Left lung (tissue), 10 donors: ENCODE results near the gene RAB27A. TPM values are rescaled to one million over a fixed set of nuclear protein-coding genes. Genes with fewer than 3 reads are reported as not detected.

Experiments
- ATAC-seq: fragments of 200-7000 bp; cut with Tn5 transposase; one replicate; pipeline ENCODE4 v1.9.1; 2020; ENCODE audit warnings: moderate library complexity
- DNase-seq, 4 donors: peaks; one replicate each; pipeline ENCODE4 v3.0.0-alpha.2; 2013 to 2020
- H3K27ac ChIP-seq, 2 donors: fragments of 200-600 bp; sonication (generic) in 1 of 2; one replicate each; pipeline versions ENCODE4 v1.5.0 to v1.8.0; 2020 to 2021
- H3K27me3 ChIP-seq, 2 donors: fragments of 200-600 bp; sonication (generic) in 1 of 2; one replicate each; pipeline versions ENCODE4 v1.5.0 to v1.8.0; 2020 to 2021
- H3K36me3 ChIP-seq, 2 donors: fragments of 200-600 bp; sonication (generic) in 1 of 2; one replicate each; pipeline versions ENCODE4 v1.5.0 to v1.8.0; 2020 to 2021
- H3K4me1 ChIP-seq, 2 donors: fragments of 200-600 bp; one replicate each; pipeline ENCODE4 v1.8.0; 2021
- H3K4me3 ChIP-seq, 2 donors: fragments of 200-600 bp; sonication (generic) in 1 of 2; one replicate each; pipeline versions ENCODE4 v1.5.0 to v1.8.0; 2020 to 2021; ENCODE audit warnings: mild to moderate bottlenecking in 1 of 2
- H3K9me3 ChIP-seq, 2 donors: fragments of 200-600 bp; sonication (generic) in 1 of 2; one replicate each; pipeline versions ENCODE4 v1.5.0 to v1.8.0; 2020 to 2021
- CTCF ChIP-seq, 2 donors: fragments of 200-600 bp; sonication (generic) in 1 of 2; IDR thresholded peaks; one replicate each; pipeline versions ENCODE4 v1.5.0 to v1.8.0; 2021; ENCODE audit warnings: antibody characterized with exemption in 2 of 2
- intact Hi-C, 2 donors: fragments of 100-400 bp; cut with DNase I; formaldehyde crosslinking; loops; one replicate each; pipeline versions ENCODE4 v1.11.2 to v1.14.2; 2022
- polyA plus RNA-seq, 6 donors: library from polyadenylated mRNA; unstranded; fragments of 120-200 nt; gene quantifications; one replicate each; pipeline ENCODE4 v1.2.1, GENCODE V29; 2013; ENCODE audit not compliant: insufficient read length in 6 of 6
- total RNA-seq, 2 donors: library from RNA; stranded (reverse); fragmentation: NEBNext Ultra II Directional; extraction: Animal tissue kit (Norgen Biotek cat#: 25700); gene quantifications; one replicate each; pipeline ENCODE4 v1.2.1, GENCODE V29; 2021
- donor health status: DM: no; HTN: yes; CAD: no.
- donor health status: DM: no; HTN: no; CAD: no.

Gene RAB27A
- total and polyA plus RNA-seq, 8 donors = 29.6 to 85.7 (median 40.9) TPM

DNA sequence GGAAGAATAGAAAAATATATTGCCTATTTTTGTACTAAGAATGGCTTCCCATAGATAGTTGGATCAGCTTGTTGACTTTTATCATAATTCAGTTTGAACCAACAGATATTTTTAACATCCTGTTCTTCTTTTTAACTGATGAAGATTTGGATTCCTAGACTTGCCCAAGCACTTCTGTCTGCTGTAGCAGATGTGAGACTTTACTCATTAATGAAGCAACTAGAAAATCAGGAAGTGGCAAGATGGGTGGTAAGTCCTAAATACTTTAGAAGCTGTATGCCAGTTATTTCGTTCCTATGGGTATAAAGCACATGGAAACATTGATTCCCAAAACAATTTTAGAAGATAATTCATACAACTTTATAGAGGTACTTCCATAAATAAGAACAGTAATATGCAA is 37.8 kb upstream of the RAB27A start:
- DNase-seq (no peak), ATAC-seq (no peak)
- H3K4me1 ChIP-seq = peaks cover 0 to 20% of the 10 kb centered on the region in 2 donors
- TF ChIP-seq CTCF (IDR thresholded peaks at IDR 0.05) = no peak
- no peaks in the 10 kb centered on the region for H3K9me3 ChIP-seq
- no peaks in the 10 kb centered on the region for H3K27me3 ChIP-seq
- H3K4me3 ChIP-seq = no peak overlapping the region
- intact Hi-C loops = no loop called here
- peak overlapping the region in 1 of 2 donors; percentile 25 for H3K27ac ChIP-seq
- peaks cover 0 to 45% of the 10 kb centered on the region in 2 donors for H3K36me3 ChIP-seq

DNA sequence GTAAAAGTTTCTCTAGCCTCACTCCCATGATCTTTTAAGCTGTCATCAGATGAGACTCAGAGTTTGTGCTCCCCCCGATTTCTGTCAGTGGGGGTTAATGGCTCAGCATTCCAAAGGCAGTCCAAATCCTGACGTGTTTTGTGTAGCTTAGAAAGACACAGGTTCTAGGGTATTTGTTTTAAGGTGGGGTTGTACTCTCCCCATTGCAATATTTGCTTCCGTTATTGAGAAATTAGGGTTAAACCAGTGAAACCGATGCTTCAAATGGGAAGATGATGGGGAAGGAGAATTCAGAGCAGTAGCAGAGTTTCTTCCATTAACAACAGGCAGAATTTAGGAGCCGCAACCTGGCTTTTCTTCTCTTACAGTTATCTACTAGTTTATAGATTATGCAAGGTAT is 32.9 kb upstream of the RAB27A start:
- peaks cover 0 to 5% of the 10 kb centered on the region in 2 donors for H3K36me3 ChIP-seq
- intact Hi-C loops = no loop called here
- no peak for DNase-seq
- H3K27ac ChIP-seq = peak overlapping the region in 1 of 2 donors; percentile 67
- no peak overlapping the region for H3K4me3 ChIP-seq
- peaks cover 8 to 56% of the 10 kb centered on the region in 2 donors for H3K4me1 ChIP-seq
- no peak for ATAC-seq
- no peaks in the 10 kb centered on the region for H3K27me3 ChIP-seq
- H3K9me3 ChIP-seq = no peaks in the 10 kb centered on the region
- TF ChIP-seq CTCF (IDR thresholded peaks at IDR 0.05) = no peak

GRCh38 chr15:55320963-55321362 is 31.4 kb upstream of the RAB27A start:
- TF ChIP-seq CTCF (IDR thresholded peaks at IDR 0.05) = no peak
- H3K4me3 ChIP-seq = no peak overlapping the region
- peaks cover 0 to 5% of the 10 kb centered on the region in 2 donors for H3K36me3 ChIP-seq
- intact Hi-C loops = no loop called here
- DNase-seq (no peak), ATAC-seq (no peak)
- H3K27ac ChIP-seq = no peak overlapping the region
- no peaks in the 10 kb centered on the region for H3K27me3 ChIP-seq
- H3K4me1 ChIP-seq = peaks cover 16 to 66% of the 10 kb centered on the region in 2 donors
- no peaks in the 10 kb centered on the region for H3K9me3 ChIP-seq

DNA sequence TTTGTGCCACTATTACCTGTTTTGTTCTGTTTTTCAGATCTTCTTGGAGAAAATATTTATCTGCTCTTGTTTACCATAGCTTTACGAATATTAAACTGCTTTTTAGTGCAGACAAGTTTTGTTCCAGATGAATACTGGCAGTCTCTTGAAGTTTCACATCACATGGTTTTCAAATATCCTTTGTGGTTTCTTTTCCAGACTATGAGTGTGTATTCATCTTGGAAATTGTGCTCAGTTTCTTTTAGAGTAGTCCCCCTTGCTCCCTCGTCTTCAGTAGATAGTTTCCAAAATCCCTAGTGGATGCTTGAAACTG is 30.6 kb upstream of the RAB27A start:
- Histone ChIP-seq H3K4me1 (peaks cover 16 to 70% of the 10 kb centered on the region in 2 donors), H3K36me3 (no peaks in the 10 kb centered on the region), H3K27ac (peak overlapping the region; percentile 91 to 96), H3K4me3 (peak overlapping the region in 1 of 2 donors; percentile 73), H3K9me3 (no peaks in the 10 kb centered on the region), H3K27me3 (no peaks in the 10 kb centered on the region)
- intact Hi-C loops = no loop called here
- no peak for DNase-seq
- no peak for TF ChIP-seq CTCF (IDR thresholded peaks at IDR 0.05)
- peak; percentile 7 for ATAC-seq

- Histone ChIP-seq H3K27me3 (no peaks in the 10 kb centered on the region), H3K27ac (peak overlapping the region; percentile 91 to 96), H3K9me3 (no peaks in the 10 kb centered on the region), H3K4me3 (peak overlapping the region; percentile 73 to 79), H3K36me3 (no peaks in the 10 kb centered on the region), H3K4me1 (peaks cover 16 to 71% of the 10 kb centered on the region in 2 donors)
- ATAC-seq = peak; percentile 67
- TF ChIP-seq CTCF (IDR thresholded peaks at IDR 0.05) = no peak
- intact Hi-C loops = no loop called here
- DNase-seq = peak in 1 of 4 donors; percentile 24
Observed at GRCh38 chr15:55319537-55320237, 30.1 kb upstream of the RAB27A start.
